HTR-8/SVneo (cell line): ENCODE data around the gene TOM1L2.

ENCODE experiments used
- DNase-seq: peaks from one replicate; pipeline ENCODE4 v3.0.0; 2011; ENCODE audit warnings: low spot score, mixed read lengths; ENCODE audit not compliant: insufficient read length
- FAIRE-seq: peaks from 2 replicates; lab custom pipeline; 2011; peaks lifted over from hg19 to GRCh38; lab: Jason Lieb, UNC

TOM1L2 gene

DNA sequence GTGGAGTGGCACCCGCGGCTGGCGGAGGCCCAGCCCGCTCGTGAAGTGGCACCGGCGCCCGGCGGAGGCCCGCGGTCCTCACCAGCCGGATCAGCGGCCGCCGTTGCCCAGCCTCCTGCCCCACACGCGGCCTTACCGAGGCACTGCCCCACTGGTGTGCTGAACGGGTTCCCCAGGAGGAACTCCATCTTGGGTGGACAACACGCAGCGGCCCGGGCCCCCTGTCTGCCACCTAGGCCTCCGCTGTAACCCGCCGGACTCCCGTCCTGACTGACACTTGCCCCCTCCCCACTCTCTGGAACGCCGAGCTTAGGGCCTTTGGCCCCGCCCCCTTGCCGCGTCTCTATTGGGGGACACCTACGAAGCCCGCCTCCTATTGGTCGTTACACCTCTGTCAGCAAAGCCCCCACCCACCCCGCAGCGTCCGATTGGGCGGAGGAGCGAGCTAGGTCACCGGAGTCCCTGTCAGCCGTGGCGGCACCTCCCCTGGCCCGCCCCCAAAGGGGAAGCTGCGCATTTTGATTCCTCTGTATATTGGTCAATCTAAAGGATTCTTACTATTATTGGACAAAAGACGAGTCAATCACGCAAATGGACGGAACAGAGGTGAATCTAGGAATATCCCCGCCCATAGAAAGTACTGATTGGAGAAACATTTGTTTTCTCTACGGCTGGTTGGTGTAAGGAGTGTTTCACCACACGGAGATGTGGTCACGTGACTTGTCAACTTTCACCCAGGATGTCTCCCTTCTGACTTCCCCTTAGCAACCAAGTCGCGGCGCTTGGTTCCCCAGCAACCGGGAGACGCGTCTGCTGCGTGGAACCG is at the start of gene TOM1L2, which contains the start of gene DRC3:
Gene TOM1L2, minus strand, starts transcription at position 275 of the 826 bp plus-strand sequence. Its CDS starts 87 bp downstream, at position 188.
Gene DRC3, plus strand, starts transcription at position 737 of the 826 bp plus-strand sequence. CDS start 4,737 bp downstream, outside the sequence.
- FAIRE-seq (peak; percentile 100), DNase-seq (peak; percentile 100)

DNA sequence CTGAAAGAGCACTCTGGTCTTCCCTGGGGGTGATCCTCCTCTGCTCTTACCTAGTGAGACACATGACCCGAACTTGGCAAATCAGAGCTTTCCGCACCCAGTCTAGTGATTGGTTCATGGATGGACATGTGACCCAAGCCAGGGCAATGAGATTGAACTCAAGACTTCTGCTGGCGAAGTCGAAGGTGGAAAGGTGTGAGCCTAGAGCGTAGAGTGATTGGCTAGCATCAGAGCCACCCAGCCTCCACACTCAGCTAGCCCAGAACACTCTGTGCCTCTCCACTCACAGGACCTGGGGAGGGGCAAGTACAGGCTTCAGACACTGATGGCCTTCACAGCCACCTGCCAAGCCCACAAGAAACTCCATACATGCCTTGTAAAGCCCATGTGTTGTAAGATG is 49.2 kb upstream of the TOM1L2 start:
- FAIRE-seq (no peak), DNase-seq (no peak)

DNA sequence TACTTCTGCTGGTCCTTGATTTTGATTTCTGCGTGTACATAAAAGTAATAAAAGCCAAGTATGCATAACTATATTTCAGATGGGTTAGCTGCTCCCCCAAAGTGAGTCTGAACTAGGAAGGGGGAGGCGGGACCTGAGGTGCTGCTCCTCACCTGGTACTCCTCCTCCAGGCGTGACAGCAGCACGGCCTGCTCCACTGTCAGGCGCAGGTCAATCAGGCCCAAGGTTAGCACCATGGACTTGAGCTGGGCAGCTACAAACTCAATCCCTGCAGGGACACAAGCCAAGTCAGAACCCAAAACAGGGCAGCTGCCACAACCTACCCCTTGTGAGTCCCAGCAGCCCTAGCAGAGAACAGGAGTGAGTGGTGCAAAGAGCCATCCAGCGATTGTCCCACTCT is 48.8 kb upstream of the TOM1L2 start:
- FAIRE-seq (peak; percentile 16), DNase-seq (no peak)

DNA sequence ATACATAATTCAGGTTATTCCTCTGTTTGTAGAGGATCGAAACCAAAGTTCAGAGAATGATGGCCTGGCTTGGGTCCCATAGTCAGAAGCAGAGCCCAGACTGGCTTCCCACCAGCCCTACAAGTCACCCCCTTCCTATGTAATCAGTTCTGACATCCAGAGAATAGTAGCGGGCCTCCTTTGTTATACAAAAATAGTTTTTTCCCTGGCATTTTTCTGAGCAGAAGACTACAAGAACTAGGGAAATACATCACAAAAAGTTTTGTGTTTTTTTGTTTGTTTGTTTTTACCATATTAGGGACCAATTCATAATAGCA is 47.6 kb upstream of the TOM1L2 start:
- DNase-seq: no peak
- FAIRE-seq: no peak

DNA sequence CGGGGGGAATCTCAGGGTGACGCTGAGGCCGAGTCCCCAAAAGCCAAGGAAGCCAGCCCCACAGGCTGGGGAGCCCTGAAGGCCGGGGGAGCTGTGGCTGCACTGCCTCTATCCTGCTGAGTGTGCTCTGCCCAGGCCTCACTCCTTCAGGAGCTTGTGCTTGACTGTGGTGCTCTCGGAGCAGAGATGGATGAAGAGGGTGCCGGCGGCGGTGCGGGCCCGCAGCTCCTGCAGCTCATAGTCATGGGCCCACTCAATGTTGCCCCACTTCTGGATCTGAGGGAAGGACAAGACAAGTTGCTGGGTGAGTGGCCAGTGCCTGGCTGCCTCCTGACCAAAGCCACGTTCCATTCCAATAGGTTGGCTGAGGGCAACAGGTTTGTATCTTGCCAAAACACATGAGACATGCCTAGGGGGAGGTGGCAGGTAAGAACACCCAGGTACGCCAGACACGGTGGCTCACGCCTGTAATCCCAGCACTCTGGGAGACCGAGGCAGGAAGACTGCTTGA is 46.3 kb upstream of the TOM1L2 start:
- no peak for FAIRE-seq
- DNase-seq: no peak

DNA sequence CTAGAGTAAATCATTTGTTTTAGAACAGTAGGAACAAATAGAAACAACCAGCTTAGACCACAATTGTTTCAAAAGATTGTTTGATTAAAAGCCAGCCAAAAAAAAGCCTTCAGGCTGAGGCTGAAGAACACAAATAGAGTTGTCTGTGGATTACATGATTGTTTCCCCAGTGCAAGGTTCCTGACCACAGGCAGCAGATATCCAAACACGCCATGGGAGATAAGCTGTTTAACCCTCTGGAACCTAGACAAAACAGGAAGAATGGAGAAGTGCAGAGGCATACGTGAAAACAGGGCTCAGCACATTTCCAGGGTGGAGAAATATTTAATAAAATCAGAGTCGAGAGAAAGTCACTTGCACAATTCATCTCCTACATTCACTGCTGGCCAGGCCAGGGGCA is 45.8 kb upstream of the TOM1L2 start:
- FAIRE-seq: no peak

DNA sequence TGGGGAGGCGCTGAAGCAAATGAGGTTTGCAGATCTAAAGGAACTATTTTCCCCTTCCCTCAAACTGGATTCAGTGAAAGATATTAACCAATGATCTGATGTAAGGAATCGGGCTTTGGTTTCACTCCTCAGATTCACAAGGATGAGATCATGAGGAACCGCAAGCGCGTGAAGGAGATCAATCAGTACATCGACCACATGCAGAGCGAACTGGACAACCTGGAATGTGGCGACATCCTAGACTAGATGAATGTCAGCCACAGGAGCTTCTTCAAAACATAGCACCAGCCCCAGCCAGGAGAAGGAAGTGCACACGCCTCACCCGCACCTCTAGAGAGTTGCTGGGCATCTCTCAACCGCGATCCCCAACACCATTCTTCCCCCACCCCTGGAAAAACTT is 44.2 kb upstream of the TOM1L2 start:
- no peak for FAIRE-seq
- no peak for DNase-seq

More for the DNA sequence above, 45.8 kb upstream of the TOM1L2 start:
- DNase-seq: no peak

DNA sequence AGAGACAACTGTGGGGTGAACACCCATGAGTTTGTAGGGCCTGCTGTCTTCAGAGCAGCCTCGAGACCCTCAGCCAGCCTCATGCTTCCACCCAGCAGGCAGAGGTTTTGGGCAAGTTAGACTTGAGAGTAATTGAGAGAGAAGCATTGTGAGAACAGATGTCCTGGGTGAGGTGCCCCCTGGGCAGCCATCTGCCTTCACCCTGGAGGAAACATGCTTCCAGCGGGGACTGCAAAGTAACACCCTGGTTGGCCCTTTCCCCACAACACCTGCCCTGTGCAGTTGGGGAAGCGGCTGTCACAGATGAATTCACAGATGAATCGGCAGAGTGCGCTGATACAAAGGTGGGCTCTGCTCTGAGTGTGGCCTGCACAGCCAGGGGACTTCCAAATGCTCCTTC is 43.4 kb upstream of the TOM1L2 start:
- peak; percentile 31 for FAIRE-seq

DNA sequence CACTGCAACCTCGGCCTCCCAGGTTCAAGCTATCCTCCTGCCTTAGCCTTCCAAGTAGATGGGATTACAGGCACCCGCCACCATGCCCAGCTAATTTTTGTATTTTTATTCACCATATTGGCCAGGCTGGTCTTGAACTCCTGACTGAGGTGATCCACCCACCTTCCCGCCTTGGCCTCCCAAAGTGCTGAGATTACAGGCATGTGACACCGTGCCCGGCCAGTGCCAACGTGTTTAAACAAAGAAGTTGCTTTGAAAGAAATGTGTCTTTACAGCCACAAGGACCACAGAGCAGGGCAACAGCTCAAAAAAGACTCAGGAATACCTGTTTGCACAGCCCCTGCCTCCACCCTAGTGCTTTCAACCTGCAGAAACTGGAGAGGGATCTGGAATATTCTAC is 41.8 kb upstream of the TOM1L2 start:
- no peak for DNase-seq
- no peak for FAIRE-seq

More for the DNA sequence above, 43.4 kb upstream of the TOM1L2 start:
- no peak for DNase-seq

DNA sequence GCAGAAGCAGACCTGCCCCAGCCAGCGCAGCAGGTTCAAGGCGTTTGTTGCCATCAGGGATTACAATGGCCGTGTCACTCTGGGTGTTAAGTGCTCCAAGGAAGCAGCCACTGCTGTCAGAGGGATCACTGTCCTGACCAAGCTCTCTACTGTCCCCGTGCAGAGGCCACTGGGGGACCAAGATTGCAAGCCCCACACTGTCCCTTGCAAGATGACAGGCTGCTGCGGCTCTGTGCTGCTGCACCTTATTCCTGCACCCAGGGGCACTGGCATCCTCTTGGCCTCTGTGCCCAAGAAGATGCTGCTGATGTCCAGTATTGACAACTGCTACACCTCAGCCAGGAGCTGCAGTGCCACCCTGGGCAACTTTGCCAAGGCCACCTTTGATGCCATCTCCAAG is 39.1 kb upstream of the TOM1L2 start:
- FAIRE-seq (no peak), DNase-seq (no peak)

DNA sequence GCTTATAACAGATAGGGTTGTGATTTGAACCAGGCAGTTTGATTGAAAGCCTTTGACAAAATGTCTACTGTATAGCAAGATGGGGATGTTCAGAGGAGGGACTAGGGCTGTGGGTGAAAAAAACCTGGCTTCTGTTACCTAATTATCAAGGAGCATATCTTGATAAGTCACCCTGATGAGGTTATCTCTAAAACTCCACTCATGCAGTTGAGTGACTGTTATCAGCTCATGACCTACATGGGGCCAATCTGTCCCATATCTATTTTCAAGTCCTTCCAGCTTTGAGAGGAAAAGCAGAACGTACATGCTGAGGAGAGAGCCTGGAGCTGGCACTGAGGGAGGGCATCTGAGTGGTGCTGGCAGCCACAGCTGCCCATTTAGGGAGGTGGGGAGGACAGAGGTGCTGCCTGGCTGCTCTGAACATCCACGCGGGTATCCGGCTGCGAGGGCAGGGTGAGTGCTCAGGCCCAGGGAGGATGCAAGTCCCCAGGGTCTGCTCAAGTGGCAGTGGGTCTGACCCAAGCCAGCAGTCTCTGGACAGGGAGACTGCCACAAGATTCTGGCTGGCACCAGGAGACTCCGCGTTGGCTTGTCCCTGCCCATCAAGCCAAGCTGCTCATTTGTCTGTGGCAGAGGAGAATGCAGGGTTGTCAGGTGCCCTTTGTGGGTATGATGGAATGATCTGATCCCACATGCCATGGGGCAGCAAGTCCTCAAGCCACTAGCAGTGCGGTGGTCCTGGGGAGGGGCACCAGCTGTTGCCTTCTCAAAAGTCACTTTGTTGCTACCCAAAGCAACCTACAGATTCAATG is 37.6 kb upstream of the TOM1L2 start:
- DNase-seq (no peak), FAIRE-seq (peak; percentile 57)

DNA sequence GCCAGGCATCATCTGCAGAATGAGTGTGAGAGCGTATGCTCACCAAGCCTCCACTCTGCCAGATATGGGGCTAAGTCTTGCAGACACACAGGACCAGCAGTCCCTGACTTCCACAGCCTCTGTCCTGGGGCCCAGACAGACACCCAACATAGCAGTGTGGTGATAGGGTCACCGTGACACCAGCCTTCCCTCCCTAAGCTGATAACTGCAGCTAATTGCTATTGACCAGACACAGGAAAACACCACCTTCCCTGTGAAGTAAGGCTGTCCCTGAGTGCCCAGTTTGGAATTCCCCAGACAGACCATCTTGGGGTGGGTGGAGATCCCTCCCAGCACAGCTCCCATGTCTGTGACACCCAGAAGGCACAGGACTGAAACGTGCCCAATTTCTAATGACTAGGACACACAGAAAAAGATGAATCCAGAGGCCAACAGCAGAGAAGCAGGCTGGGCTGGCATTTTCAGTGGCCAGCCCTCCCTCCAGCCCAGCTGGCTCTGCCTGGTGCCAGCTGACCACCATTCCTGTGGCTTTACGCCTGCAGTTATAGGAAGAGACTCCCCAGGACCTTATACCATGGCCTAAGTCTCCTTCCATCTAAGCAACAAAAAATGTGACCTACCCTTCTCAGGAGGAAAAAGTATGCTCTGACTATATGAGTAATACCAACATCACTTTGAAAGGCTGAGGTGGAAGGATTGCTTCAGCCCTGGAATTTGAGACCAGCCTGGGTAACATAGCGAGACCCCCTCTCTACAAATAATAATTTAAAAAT is 36.5 kb upstream of the TOM1L2 start:
- FAIRE-seq: peak; percentile 28
- peak; percentile 53 for DNase-seq

DNA sequence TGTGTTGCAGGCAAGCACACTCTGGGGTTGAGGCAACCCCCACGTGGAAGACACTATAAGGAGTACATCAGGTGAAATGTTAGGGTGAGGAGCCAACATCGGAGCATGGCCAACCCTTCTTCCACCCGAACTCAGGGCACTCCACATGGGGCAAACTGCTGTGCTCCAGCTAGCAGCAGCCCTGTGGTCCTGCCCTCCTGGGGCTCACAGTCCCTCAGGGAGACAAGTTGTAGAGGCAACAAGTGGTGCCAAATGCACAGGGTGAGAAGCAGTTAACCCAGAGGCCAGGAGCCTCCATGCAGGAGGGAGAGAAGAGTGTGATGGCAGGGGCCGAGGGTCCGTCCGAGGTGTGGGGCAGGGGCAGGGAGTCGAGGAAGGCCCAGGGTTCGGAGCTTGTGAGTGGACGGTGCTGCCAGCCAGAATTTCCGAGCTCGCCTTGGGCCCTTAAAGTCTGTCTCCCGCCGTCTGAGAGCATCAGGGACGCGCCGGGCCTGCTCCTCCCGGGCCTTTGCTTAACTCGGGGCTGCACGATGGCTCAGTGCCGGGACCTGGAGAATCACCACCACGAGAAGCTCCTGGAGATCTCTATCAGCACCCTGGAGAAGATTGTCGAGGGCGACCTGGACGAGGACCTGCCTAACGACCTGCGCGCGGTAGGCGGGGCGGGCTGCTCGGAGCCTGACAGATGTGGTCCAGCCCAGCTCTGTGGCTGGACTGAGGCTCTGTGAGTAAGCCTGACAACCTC is 34.5 kb upstream of the TOM1L2 start:
- DNase-seq: no peak
- FAIRE-seq: peak; percentile 89

DNA sequence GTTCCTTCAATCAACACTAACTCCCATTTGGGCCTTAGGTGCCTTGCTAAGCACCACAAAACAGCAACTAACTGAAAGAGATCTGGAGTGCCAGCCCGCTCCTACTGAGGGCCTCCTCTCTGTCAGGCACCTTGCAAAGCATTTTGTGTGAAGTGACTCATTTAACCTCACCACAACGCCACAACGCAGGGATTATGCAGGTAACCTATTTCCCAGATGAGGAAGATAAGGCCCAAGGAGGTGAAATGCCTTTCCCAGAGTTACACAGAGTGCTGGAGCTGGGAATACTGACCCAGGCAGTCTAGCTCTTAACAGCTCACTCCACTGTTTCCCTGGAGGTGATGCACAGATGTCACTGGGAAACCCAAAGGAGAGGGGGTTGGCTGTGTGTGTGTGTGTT is 33.3 kb upstream of the TOM1L2 start:
- FAIRE-seq (no peak), DNase-seq (no peak)

DNA sequence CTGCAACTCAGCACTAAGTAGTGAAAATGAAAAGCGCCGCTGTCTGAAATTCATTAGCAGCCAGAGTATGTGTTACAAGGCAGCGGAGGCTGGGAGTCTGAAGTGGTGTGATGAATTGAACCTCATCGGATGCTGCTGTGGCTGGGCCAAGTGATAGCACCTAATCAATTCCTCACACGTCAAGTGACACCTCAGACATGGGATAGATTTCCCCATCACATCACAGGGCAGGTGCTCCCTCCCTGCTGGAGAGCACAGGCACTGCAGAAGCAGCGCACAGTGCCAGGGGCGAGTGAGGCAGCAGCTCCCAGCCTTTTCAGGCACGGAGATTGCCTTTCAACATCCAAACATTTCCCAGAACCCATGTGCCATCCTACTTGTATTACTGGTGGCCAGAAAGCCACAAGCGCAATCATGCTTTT is 32.7 kb upstream of the TOM1L2 start:
- FAIRE-seq (no peak), DNase-seq (no peak)

DNA sequence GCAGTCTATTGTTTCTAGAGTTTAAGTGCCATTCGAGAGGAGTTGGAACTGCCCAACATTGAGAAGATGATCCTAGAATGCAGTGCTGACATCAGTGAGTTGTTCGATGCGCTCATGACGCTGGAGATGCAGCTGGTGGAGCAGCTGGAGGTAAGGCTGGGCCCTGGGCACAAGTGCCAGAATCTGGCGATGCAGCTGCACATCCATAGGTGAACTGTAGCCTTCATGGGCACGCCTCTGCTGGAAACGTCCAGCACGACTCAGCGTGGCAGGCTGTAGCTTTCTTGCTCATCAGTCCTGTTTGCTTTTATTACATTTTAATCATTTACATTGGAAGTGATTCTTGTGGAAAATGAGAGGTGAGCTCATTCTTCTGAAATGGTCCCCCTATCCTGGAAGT is 32.1 kb upstream of the TOM1L2 start:
- DNase-seq (no peak), FAIRE-seq (peak; percentile 86)

DNA sequence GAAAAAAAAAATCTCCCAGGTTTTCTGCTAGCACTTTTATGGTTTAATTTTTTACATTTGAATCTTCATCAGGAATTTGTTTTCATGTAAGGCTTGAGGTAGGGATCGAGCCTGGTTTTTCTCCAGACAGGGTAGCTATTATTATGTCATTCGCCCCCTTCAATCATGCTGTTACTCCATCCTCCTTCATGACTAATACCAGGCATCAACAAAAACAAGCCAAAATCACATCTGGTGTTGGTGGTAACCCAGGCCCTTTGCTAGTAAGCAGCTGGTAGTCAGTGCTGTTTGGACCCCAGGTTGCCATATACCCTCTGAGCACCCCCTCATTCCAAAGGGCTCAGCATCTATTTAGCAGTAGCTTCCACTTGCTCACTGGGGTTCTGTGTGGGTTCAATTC is 30.0 kb upstream of the TOM1L2 start:
- DNase-seq (no peak), FAIRE-seq (peak; percentile 23)

DNA sequence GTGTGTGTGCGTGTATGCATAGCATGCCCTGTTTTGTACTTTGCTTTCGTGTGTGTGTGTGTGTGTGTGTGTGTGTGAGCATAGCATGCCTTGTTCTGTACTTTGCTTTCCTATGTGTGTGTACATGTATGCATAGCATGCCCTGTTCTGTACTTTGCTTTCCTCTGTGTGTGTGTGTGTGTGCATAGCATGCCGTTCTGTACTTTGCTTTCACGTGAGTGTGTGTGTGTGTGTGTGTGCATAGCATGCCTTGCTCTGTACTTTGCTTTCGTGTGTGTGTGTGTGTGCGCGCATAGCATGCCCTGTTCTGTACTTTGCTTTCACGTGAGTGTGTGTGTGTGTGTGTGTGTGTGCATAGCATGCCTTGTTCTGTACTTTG is 27.8 kb upstream of the TOM1L2 start:
- DNase-seq (no peak), FAIRE-seq (peak; percentile 99)

DNA sequence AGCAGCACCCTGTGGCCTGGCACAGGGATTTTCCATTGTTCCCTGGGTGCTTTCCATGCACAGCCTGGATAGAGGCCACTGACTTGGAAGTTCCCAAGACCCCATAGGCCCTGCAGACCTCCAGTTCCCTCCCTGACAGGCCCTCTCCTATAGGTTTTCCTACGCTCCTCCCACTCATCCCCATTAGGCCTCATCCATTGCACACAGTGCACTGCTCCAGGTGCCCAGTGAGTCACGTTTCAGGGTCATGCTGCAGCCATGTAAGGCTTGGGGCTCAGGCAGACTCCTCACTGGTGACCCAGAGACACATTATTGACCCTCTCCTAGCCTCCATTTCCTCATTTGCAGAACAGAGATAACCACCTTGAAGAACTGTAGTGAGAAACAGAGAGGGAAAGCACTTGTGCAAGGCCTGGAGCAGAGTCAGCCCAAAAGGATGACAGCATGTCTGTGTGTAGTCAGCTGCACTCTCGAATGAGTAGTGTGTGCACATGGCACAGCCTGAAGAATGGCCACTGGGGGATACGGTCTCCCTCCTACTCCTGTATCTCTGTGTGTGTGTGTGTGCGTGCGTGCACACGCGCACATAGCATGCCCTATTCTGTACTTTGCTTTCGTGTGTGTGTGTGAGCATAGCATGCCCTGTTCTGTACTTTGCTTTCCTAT is 27.3 kb upstream of the TOM1L2 start:
- FAIRE-seq (no peak), DNase-seq (no peak)
